ENCODE results near the gene CCNE1.

CCNE1 gene

GRCh38 chr19:29849208-29849607 lies 37.4 kb downstream of the CCNE1 start:
- no peak for TF ChIP-seq CTCF (conservative IDR thresholded peaks at IDR 0.05; ENCODE audit: control insufficient read depth, insufficient read depth, low read depth, low read length)
- no peak overlapping the region for H3K4me3 ChIP-seq (ENCODE audit: control insufficient read depth, low read depth, low read length)
- no peak for DNase-seq (ENCODE audit: low read depth)

GRCh38 chr19:29850482-29850881 lies 38.7 kb downstream of the CCNE1 start:
- no peak overlapping the region for H3K4me3 ChIP-seq (ENCODE audit: control insufficient read depth, low read depth, low read length)
- DNase-seq (ENCODE audit: low read depth): no peak
- TF ChIP-seq CTCF (conservative IDR thresholded peaks at IDR 0.05; ENCODE audit: control insufficient read depth, insufficient read depth, low read depth, low read length): no peak

- DNase-seq (ENCODE audit: low read depth): no peak
- TF ChIP-seq CTCF (conservative IDR thresholded peaks at IDR 0.05; ENCODE audit: control insufficient read depth, insufficient read depth, low read depth, low read length): no peak
- H3K4me3 ChIP-seq (ENCODE audit: control insufficient read depth, low read depth, low read length): no peak overlapping the region
Observed at GRCh38 chr19:29851769-29852521, 40.2 kb downstream of the CCNE1 start.

GRCh38 chr19:29854033-29854432 lies 42.2 kb downstream of the CCNE1 start:
- H3K4me3 ChIP-seq (ENCODE audit: control insufficient read depth, low read depth, low read length): no peak overlapping the region
- DNase-seq (ENCODE audit: low read depth): no peak
- TF ChIP-seq CTCF (conservative IDR thresholded peaks at IDR 0.05; ENCODE audit: control insufficient read depth, insufficient read depth, low read depth, low read length): no peak

GRCh38 chr19:29855087-29855486 lies 43.3 kb downstream of the CCNE1 start:
- no peak overlapping the region for H3K4me3 ChIP-seq (ENCODE audit: control insufficient read depth, low read depth, low read length)
- TF ChIP-seq CTCF (conservative IDR thresholded peaks at IDR 0.05; ENCODE audit: control insufficient read depth, insufficient read depth, low read depth, low read length): no peak
- DNase-seq (ENCODE audit: low read depth): no peak

- no peak for TF ChIP-seq CTCF (conservative IDR thresholded peaks at IDR 0.05; ENCODE audit: control insufficient read depth, insufficient read depth, low read depth, low read length)
- no peak for DNase-seq (ENCODE audit: low read depth)
- no peak overlapping the region for H3K4me3 ChIP-seq (ENCODE audit: control insufficient read depth, low read depth, low read length)
Observed at GRCh38 chr19:29855741-29856500, 44.1 kb downstream of the CCNE1 start.
